ENCODE results near the gene BLACAT1.
A peak's percentile ranks its signal among the peaks of the same experiment; 100 is the strongest.

The BLACAT1 gene

DNA sequence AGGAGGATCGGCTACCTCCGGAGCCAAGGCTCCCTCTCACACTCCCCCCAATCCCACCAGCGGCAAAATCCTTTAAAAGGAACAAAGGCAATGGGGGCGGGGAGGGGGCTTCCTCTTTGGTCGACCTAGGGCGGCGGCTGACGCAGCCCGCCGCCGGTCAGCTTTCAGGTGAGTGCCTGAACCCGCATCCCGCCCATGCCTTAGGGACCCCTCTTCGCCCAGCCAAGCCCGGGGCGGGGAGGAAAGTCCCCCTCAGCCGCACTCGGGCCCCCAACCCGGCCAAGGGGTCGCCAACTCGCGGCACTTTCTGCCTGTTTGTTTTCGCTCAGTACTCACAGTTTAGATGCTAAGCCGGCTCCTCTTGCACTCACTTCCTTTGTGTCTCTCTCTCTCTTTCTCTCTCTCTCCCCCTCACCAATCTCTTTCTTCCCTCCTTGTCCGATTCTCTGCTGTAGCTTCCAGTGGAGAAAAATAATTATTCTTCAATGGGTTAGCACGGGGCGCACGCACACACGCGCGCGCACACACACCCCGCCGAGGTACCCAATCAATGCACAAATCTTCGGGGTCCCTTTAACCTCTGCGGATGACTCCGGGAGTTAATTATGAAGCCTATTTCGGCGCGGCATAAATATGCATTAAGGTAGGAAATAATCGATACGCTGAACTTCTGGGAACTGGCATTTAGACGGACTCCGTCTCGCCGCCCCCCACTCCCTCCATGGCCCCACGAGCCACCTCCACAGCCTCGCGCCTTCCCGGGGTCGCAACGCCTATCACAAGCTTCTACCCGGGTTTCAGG, at the start of gene BLACAT1:
Gene BLACAT1, minus strand, starts transcription at position 465 of the 802 bp plus-strand sequence.
- DNase-seq: no peak

- peak in 2 of 51 donors; percentile 18 to 35 for DNase-seq
Observed at GRCh38 chr1:205505076-205505729, 49.4 kb upstream of the BLACAT1 start.

DNA sequence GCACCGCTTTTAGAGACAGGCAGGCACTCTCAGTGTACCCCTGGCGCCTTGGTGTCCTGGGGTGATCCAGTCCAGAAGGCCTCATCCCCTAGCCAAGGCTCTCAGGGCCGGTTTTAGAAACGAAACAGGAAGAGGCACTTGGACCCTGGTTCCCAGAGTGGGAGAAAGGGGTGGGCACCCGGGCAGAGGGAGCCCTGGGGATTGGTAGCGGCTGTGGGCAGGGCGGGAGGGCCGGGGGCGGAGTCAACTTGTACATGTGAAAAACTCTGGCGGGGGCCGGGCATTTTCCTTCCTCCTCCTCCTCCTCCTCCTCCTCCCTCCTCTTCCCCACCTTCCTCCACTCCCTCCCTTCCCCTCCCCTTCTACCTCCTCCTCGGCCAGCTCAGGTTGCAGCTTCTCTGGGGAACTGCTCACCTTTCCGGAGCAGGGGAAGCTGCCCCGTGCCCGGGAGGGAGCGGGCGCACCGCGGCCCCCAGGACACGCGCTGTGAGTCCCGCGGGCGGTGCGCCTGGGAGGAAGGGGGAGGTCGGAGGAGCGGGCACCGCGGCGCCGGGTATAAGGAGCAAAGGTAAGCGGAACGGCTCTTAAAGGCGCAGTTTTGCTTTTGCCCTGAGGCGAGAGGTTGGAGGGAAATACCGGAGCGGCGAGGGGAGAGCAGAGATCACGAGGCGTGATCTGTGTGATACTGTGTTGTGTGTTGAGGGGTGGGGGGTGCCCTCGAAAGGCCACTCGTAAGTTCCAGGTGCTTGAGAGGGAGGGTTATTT, 48.6 kb upstream of the BLACAT1 start, which contains the start of gene CDK18:
Gene CDK18, plus strand, starts transcription at position 359 of the 765 bp plus-strand sequence. CDS start 18,499 bp downstream, outside the sequence.
- DNase-seq: peak in 49 of 51 donors; percentile 18 to 96 (median 84)

- no peak for DNase-seq
Observed at GRCh38 chr1:205502992-205503391, 47.1 kb upstream of the BLACAT1 start.

DNA sequence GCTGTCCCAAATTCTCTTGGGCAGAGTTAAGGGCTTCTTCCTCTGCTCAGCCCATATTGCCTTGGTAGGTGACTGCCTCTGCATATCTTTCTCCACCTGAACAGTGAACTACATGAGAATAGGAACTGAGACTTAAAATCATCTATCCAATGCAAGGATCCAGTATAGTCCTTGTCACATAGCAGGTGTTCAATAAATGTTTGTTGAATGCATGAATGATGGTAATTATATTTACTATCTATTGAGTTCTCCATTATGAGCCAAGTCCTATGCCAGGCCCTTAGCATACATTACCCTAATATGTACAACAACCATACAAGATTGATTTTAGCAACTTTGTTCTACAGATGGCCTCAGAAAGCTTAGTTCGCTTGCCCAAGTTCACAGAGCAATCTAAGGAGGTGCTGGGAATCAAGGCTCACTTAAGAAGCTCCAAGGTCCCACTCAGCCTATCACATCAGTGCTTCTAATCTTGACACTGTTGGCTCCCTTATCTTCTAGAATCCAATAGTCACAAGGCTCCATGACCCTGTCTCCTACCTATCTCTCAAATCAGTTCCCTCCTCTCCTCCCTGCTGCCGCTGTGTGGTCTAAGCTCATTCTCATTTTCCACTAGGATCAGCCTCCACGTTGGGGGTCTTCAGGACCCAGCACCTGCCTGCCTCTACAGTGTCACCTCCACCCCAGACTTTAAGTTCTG, 46.4 kb upstream of the BLACAT1 start:
- no peak for DNase-seq

DNA sequence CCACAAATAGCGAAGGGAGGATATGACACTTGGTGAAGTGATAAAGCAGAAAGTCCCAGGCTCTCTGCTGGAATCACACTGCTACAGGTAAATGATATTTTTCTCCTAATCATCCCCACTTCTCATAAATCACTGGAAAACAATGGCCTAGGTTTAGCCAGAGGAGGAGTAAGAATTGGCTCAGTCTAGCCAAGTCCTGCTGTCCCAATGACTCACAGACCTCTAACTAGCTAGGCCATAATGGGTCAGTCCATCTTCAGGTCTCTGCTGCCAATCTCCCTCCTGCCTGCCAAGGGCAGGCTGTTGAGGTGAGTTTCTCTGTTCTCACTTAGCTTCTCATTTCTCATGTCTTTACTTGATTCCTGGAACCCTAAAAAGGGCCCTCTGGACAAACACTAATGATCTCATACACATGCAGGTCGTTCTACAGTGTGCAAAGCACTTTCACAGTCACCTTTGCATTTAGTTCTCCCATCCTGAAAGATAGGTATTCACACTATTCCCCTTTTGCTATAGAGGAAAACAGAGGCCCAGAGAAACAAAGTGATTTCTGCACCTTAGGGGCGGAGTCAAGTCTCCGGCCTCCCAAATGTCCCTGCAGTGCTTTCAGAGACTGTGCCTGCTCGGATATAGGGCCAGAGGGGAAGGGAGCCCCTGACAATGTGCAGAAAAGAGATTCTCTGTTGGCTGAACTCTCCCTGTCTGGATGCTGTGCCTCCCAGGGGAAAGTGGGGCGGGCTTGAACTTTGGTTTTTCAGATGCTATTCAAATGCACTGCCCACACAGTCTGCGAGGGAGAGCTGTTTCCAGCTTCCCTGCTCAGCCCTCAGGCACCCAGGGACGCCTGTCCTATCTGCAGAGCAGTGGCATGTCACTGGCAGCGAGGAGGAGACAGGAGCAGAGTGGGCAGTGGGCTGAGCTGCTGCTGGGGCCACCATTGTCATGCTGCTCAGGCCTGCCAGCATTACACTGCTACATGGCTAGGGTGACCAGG, 44.7 kb upstream of the BLACAT1 start:
- DNase-seq: peak in 1 of 51 donors; percentile 44

GRCh38 chr1:205499789-205500188, 43.9 kb upstream of the BLACAT1 start:
- DNase-seq: no peak

- DNase-seq: no peak
Observed at GRCh38 chr1:205497351-205497750, 41.5 kb upstream of the BLACAT1 start.

DNA sequence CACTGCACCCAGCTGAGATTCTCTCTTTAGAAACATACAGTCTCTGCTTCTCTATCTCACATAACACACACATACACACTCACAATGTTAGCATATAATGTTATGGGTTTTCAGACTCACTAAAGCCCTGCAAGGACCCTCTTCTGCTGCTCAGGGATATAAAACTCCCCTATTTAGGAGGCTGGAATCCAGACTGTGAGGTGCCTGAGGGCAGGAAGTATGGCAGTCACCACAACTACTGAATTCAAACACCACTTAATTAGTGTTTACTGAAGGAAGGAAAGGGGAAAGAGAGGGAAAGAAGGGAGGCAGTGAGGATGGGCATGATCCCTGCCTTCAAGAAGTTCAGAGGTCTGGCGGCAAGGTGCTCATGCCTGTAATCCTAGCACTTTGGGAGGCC, 40.8 kb upstream of the BLACAT1 start:
- no peak for DNase-seq

GRCh38 chr1:205495237-205495823, 39.5 kb upstream of the BLACAT1 start:
- DNase-seq: peak in 3 of 51 donors; percentile 15 to 43 (median 43)

GRCh38 chr1:205494115-205494514, 38.3 kb upstream of the BLACAT1 start:
- DNase-seq: peak in 3 of 51 donors; percentile 23 to 36 (median 24)

DNA sequence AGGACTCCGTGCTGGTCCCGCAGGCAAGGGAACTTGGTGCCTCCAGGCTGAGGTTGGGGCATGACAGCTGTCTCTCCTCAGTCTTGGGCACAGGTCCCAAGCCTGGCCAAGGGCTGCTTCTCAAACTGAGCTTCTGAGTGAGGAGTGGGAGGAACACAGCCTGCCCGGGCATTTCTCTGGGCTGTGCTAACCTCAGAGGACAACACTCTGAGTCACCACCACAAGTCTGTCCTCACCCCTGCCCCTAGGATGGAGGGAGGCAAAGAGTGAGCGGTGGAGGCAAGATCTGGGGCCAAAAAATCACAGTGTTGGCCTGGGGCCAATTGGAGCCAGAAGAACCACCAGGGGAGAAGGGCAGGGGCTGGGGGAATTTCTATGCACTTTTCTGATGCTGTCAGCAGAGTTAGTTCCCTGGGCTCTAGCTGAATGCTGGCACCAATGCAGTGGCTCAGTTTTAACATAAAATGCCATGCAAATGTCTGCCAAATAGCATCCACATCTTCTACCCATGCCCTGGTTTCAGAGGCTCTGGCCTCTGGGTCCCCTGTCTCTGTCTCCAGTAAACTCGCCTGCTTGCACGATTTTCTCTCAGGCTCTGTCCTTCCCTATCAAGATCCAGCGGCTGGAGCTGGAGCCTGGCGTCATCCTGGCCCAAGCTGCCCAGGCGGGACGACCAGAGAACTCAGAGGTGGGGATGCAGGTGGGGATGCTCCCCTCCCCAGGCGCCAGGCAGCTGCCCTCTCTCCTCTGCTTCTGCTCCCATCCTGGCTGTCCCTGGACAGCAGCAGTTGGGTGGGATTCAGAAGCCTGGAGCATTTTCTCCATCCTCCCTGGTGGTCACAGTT, 37.6 kb upstream of the BLACAT1 start:
- DNase-seq: peak in 6 of 51 donors; percentile 25 to 53 (median 42)

- DNase-seq: no peak
Observed at GRCh38 chr1:205492774-205493173, 36.9 kb upstream of the BLACAT1 start.

GRCh38 chr1:205492201-205492667, 36.4 kb upstream of the BLACAT1 start:
- no peak for DNase-seq

DNA sequence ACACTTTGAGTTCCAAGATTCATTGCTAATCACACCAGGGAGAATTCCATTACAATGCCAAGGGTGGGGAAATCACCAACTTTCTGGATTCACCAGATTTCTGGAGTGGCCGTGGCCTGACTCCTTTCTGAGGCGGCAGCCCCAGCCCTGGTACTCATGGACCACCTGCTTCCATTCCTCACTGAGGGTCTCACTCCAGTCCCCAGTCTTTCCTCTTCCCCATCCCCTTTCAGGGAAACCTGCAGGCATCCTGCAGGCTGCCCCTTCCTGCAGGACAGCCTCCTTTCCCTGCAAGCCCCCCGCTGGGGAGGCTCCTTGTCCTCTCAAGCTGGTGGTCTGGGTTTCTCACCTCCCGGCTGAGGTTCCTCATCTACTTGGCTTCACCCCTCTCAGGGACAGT, 35.9 kb upstream of the BLACAT1 start:
- no peak for DNase-seq

GRCh38 chr1:205488074-205488723, 32.4 kb upstream of the BLACAT1 start:
- DNase-seq: peak in 29 of 51 donors; percentile 9 to 74 (median 37)

- no peak for DNase-seq
Observed at GRCh38 chr1:205486258-205486657, 30.4 kb upstream of the BLACAT1 start.

Measured in hypothalamus (tissue), 51 donors.